OCI-LY7 (cell line): ENCODE results near the gene GPR61. TPM values are rescaled to one million over a fixed set of nuclear protein-coding genes. Genes with fewer than 3 reads are reported as not detected.

Experiments
- BruUV-seq: library from RNA; stranded (reverse); fragments of 400-500 nt; replicated peaks from 2 replicates; lab custom pipeline; 2021; lab: Mats Ljungman, UMichigan
- CTCF ChIA-PET: fragments of 300-600 bp; sonication (Branson Sonifier 250); formaldehyde crosslinking; loops from one replicate; lab custom pipeline; 2022; ENCODE audit warnings: antibody characterized with exemption; ENCODE audit not compliant: unreplicated experiment; lab: Charles Lee
- POLR2A ChIA-PET: fragments of 300-600 bp; sonication (Branson Sonifier 250); formaldehyde crosslinking; loops from one replicate; lab custom pipeline; 2022; ENCODE audit warnings: antibody characterized with exemption; lab: Charles Lee
- DNase-seq: peaks from one replicate; pipeline ENCODE4 v3.0.0-alpha.2; 2015; ENCODE audit warnings: low spot score
- H2AFZ ChIP-seq: fragments of 200-600 bp; sonication (generic), shearing (Covaris generic); 2 replicates; pipeline ENCODE4 v1.6.1; 2014; ENCODE audit warnings: mild to moderate bottlenecking, antibody characterized with exemption, low read length, moderate library complexity
- H3K27ac ChIP-seq: fragments of 200-600 bp; sonication (generic); 2 replicates; pipeline ENCODE4 v1.5.1; 2014; ENCODE audit warnings: mixed run types, low read depth, mild to moderate bottlenecking, moderate library complexity, low read length, inconsistent platforms; ENCODE audit not compliant: poor library complexity, severe bottlenecking
- H3K36me3 ChIP-seq: fragments of 200-600 bp; sonication (generic); 2 replicates; pipeline ENCODE4 v1.6.1; 2014; ENCODE audit warnings: mild to moderate bottlenecking, antibody characterized with exemption, low read length, moderate library complexity, mixed read lengths; ENCODE audit not compliant: insufficient read depth
- H3K4me1 ChIP-seq: fragments of 200-600 bp; sonication (generic); 2 replicates; pipeline ENCODE4 v1.5.1; 2014; ENCODE audit warnings: mild to moderate bottlenecking, low read length; ENCODE audit not compliant: insufficient read depth, poor library complexity, severe bottlenecking
- H3K4me2 ChIP-seq: fragments of 200-600 bp; sonication (generic); 2 replicates; pipeline ENCODE4 v1.6.1; 2014; ENCODE audit warnings: mild to moderate bottlenecking, low read length
- H3K4me3 ChIP-seq: fragments of 200-600 bp; sonication (generic); 2 replicates; pipeline ENCODE4 v1.5.1; 2014; ENCODE audit warnings: mild to moderate bottlenecking, low read depth, low read length; ENCODE audit not compliant: poor library complexity, severe bottlenecking
- H3K79me2 ChIP-seq: fragments of 200-600 bp; sonication (generic); 2 replicates; pipeline ENCODE4 v1.6.1; 2016; ENCODE audit warnings: low read depth, mild to moderate bottlenecking, low read length, moderate library complexity, mixed read lengths; ENCODE audit not compliant: insufficient read depth
- H3K9me2 ChIP-seq: fragments of 200-600 bp; sonication (generic); 2 replicates; pipeline ENCODE4 v1.6.1; 2016; ENCODE audit warnings: mild to moderate bottlenecking, low read length, mixed read lengths; ENCODE audit not compliant: insufficient read depth
- H3K9me3 ChIP-seq: fragments of 200-600 bp; sonication (generic); 2 replicates; pipeline ENCODE4 v1.6.1; 2014; ENCODE audit warnings: mild to moderate bottlenecking, mixed run types, low read length, mixed read lengths
- H4K20me1 ChIP-seq: fragments of 200-600 bp; sonication (generic); 2 replicates; pipeline ENCODE4 v1.6.1; 2014; ENCODE audit warnings: mild to moderate bottlenecking, antibody characterized with exemption, low read length, moderate library complexity, mixed read lengths; ENCODE audit not compliant: insufficient read depth
- CTCF ChIP-seq: fragments of 200-600 bp; sonication (generic); conservative IDR thresholded peaks from 2 replicates; pipeline ENCODE4 v1.5.1; 2014; ENCODE audit warnings: mild to moderate bottlenecking, antibody characterized with exemption, low read length, moderate library complexity, mixed read lengths
- EZH2phosphoT487 ChIP-seq: fragments of 200-600 bp; sonication (generic); IDR thresholded peaks from 2 replicates; pipeline ENCODE4 v1.6.1; 2018; ENCODE audit warnings: low read depth, borderline replicate concordance, mild to moderate bottlenecking, mixed run types, antibody characterized with exemption, low read length, moderate library complexity, mixed read lengths
- intact Hi-C: fragments of 100-400 bp; cut with micrococcal nuclease; formaldehyde crosslinking; loops from one replicate; pipeline ENCODE4 v1.10.0; 2022; ENCODE audit not compliant: unreplicated experiment
- total RNA-seq, 2 experiments: library from RNA; depleted of rRNA in 1 of 2; stranded (reverse); fragments of >200 nt in 1 of 2; shearing (Covaris generic) in 1 of 2; gene quantifications; 2 replicates each; pipeline ENCODE4 v1.2.3, GENCODE V29; 2014 to 2022

Gene GPR61
- total RNA-seq, 2 experiments from 2014 or later = not detected

- intact Hi-C loops = no loop called here
- no peaks in the 10 kb centered on the region for H3K9me2 ChIP-seq
- CTCF ChIA-PET = no interaction called here
- POLR2A ChIA-PET = no interaction called here
- no peak overlapping the region for H2AFZ ChIP-seq
- no peaks in the 10 kb centered on the region for H3K4me1 ChIP-seq
- H3K4me3 ChIP-seq = no peak overlapping the region
- no TSS peak for BruUV-seq
- H3K27ac ChIP-seq = no peak overlapping the region
- H3K79me2 ChIP-seq = no peaks in the 10 kb centered on the region
- no peak for TF ChIP-seq EZH2phosphoT487
- H3K4me2 ChIP-seq = no peak overlapping the region
- no peak for DNase-seq
- H3K36me3 ChIP-seq = no peaks in the 10 kb centered on the region
- no peaks in the 10 kb centered on the region for H4K20me1 ChIP-seq
- H3K9me3 ChIP-seq = no peaks in the 10 kb centered on the region
Observed at GRCh38 chr1:109517337-109517736, 22.3 kb upstream of the GPR61 start.

- no peaks in the 10 kb centered on the region for H3K9me2 ChIP-seq
- no peaks in the 10 kb centered on the region for H3K4me1 ChIP-seq
- no peaks in the 10 kb centered on the region for H4K20me1 ChIP-seq
- no peak for DNase-seq
- H2AFZ ChIP-seq = no peak overlapping the region
- no peak overlapping the region for H3K4me2 ChIP-seq
- no peak overlapping the region for H3K27ac ChIP-seq
- BruUV-seq = no TSS peak
- no peak overlapping the region for H3K4me3 ChIP-seq
- intact Hi-C loops = no loop called here
- no peaks in the 10 kb centered on the region for H3K9me3 ChIP-seq
- H3K79me2 ChIP-seq = no peaks in the 10 kb centered on the region
- CTCF ChIA-PET = no interaction called here
- H3K36me3 ChIP-seq = no peaks in the 10 kb centered on the region
- POLR2A ChIA-PET = no interaction called here
- TF ChIP-seq CTCF = no peak
- no peak for TF ChIP-seq EZH2phosphoT487
Observed at GRCh38 chr1:109521002-109521951, 18.4 kb upstream of the GPR61 start.

- Histone ChIP-seq H3K4me1 (no peaks in the 10 kb centered on the region), H3K4me3 (no peak overlapping the region), H3K9me3 (no peaks in the 10 kb centered on the region), H3K79me2 (no peaks in the 10 kb centered on the region), H3K27ac (no peak overlapping the region), H3K4me2 (no peak overlapping the region), H3K36me3 (no peaks in the 10 kb centered on the region), H3K9me2 (no peaks in the 10 kb centered on the region), H4K20me1 (no peaks in the 10 kb centered on the region), H2AFZ (no peak overlapping the region)
- ChIA-PET CTCF (no interaction called here), POLR2A (no interaction called here)
- intact Hi-C loops = no loop called here
- no peak for TF ChIP-seq CTCF
- TF ChIP-seq EZH2phosphoT487 = no peak
- no peak for DNase-seq
- BruUV-seq = no TSS peak
Observed at GRCh38 chr1:109522026-109522425, 17.6 kb upstream of the GPR61 start.
